ENCODE measurements around the gene GRID2.
"Not testable (repeated sequence)": the region's sequence is repeated elsewhere in the genome, so short reads cannot be mapped to it uniquely, and the experiment has no call there.

GRCh38 chr4:92277057-92277881, 26.5 kb upstream of the GRID2 start:
- TF ChIP-seq, protein P1, sequence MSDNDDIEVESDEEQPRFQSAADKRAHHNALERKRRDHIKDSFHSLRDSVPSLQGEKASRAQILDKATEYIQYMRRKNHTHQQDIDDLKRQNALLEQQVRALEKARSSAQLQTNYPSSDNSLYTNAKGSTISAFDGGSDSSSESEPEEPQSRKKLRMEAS (IDR thresholded peaks at IDR 0.05; ENCODE audit: low read depth), result not testable (repeated sequence)
- TF ChIP-seq, protein P2, sequence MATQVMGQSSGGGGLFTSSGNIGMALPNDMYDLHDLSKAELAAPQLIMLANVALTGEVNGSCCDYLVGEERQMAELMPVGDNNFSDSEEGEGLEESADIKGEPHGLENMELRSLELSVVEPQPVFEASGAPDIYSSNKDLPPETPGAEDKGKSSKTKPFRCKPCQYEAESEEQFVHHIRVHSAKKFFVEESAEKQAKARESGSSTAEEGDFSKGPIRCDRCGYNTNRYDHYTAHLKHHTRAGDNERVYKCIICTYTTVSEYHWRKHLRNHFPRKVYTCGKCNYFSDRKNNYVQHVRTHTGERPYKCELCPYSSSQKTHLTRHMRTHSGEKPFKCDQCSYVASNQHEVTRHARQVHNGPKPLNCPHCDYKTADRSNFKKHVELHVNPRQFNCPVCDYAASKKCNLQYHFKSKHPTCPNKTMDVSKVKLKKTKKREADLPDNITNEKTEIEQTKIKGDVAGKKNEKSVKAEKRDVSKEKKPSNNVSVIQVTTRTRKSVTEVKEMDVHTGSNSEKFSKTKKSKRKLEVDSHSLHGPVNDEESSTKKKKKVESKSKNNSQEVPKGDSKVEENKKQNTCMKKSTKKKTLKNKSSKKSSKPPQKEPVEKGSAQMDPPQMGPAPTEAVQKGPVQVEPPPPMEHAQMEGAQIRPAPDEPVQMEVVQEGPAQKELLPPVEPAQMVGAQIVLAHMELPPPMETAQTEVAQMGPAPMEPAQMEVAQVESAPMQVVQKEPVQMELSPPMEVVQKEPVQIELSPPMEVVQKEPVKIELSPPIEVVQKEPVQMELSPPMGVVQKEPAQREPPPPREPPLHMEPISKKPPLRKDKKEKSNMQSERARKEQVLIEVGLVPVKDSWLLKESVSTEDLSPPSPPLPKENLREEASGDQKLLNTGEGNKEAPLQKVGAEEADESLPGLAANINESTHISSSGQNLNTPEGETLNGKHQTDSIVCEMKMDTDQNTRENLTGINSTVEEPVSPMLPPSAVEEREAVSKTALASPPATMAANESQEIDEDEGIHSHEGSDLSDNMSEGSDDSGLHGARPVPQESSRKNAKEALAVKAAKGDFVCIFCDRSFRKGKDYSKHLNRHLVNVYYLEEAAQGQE (IDR thresholded peaks at IDR 0.05; ENCODE audit: low read depth, low read length), result not testable (repeated sequence)
- TF ChIP-seq, protein P3, sequence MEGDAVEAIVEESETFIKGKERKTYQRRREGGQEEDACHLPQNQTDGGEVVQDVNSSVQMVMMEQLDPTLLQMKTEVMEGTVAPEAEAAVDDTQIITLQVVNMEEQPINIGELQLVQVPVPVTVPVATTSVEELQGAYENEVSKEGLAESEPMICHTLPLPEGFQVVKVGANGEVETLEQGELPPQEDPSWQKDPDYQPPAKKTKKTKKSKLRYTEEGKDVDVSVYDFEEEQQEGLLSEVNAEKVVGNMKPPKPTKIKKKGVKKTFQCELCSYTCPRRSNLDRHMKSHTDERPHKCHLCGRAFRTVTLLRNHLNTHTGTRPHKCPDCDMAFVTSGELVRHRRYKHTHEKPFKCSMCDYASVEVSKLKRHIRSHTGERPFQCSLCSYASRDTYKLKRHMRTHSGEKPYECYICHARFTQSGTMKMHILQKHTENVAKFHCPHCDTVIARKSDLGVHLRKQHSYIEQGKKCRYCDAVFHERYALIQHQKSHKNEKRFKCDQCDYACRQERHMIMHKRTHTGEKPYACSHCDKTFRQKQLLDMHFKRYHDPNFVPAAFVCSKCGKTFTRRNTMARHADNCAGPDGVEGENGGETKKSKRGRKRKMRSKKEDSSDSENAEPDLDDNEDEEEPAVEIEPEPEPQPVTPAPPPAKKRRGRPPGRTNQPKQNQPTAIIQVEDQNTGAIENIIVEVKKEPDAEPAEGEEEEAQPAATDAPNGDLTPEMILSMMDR (IDR thresholded peaks at IDR 0.05), result not testable (repeated sequence)
- TF ChIP-seq YY1 (IDR thresholded peaks at IDR 0.05; ENCODE audit: low read depth); RAD21 (IDR thresholded peaks at IDR 0.05; ENCODE audit: low read length); EP300 (IDR thresholded peaks at IDR 0.05; ENCODE audit: borderline replicate concordance in 1 of 2, low read depth in 1 of 2, low read length in 1 of 2); IRF3 (IDR thresholded peaks at IDR 0.05; ENCODE audit: low read depth, low read length); TAF1 (IDR thresholded peaks at IDR 0.05; ENCODE audit: borderline replicate concordance, low read depth, low read length); GATA2 (CRISPR knock-in tag; IDR thresholded peaks at IDR 0.05); FOSL2 (IDR thresholded peaks at IDR 0.05; ENCODE audit: borderline replicate concordance, low read depth); MXI1 (IDR thresholded peaks at IDR 0.05; ENCODE audit: low read depth, low read length); NRF1 (IDR thresholded peaks at IDR 0.05; ENCODE audit: low read depth, low read length); FOXM1 (IDR thresholded peaks at IDR 0.05; ENCODE audit: low read depth): not testable (repeated sequence)
- TF ChIP-seq, protein P4, sequence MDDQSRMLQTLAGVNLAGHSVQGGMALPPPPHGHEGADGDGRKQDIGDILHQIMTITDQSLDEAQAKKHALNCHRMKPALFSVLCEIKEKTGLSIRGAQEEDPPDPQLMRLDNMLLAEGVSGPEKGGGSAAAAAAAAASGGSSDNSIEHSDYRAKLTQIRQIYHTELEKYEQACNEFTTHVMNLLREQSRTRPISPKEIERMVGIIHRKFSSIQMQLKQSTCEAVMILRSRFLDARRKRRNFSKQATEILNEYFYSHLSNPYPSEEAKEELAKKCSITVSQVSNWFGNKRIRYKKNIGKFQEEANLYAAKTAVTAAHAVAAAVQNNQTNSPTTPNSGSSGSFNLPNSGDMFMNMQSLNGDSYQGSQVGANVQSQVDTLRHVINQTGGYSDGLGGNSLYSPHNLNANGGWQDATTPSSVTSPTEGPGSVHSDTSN (IDR thresholded peaks at IDR 0.05), result not testable (repeated sequence)

Data from SK-N-SH (cell line).